Sigmoid colon (tissue), 7 donors: ENCODE measurements around the gene BANF2. TPM values are rescaled to one million over a fixed set of nuclear protein-coding genes. Genes with fewer than 3 reads are reported as not detected.
"Not testable (repeated sequence)": the region's sequence is repeated elsewhere in the genome, so short reads cannot be mapped to it uniquely, and the experiment has no call there.

ENCODE experiments used
- DNase-seq: peaks from one replicate; pipeline ENCODE4 v3.0.0-alpha.2; 2019
- H3K27ac ChIP-seq, 4 donors: fragments of 200-600 bp; sonication (generic); one replicate each; pipeline ENCODE4 v1.5.1; 2016 to 2019; ENCODE audit warnings: mild to moderate bottlenecking in 1 of 4
- H3K27me3 ChIP-seq, 3 donors: fragments of 200-600 bp; sonication (generic); one replicate each; pipeline ENCODE4 v1.5.1; 2019; ENCODE audit warnings: mild to moderate bottlenecking in 1 of 3
- H3K36me3 ChIP-seq, 4 donors: fragments of 200-600 bp; sonication (generic); one replicate each; pipeline ENCODE4 v1.5.1; 2016 to 2019
- H3K4me1 ChIP-seq, 4 donors: fragments of 200-600 bp; sonication (generic); one replicate each; pipeline ENCODE4 v1.5.1; 2017 to 2019
- H3K4me3 ChIP-seq, 4 donors: fragments of 200-600 bp; sonication (generic); one replicate each; pipeline ENCODE4 v1.5.1; 2017 to 2019; ENCODE audit warnings: mild to moderate bottlenecking in 2 of 4, moderate library complexity in 1 of 4
- H3K9me3 ChIP-seq, 4 donors: fragments of 200-600 bp in 3 of 4; sonication (generic) in 3 of 4; one replicate each; pipeline versions ENCODE4 v1.5.1 to v1.6.1; 2013 to 2019
- EP300 ChIP-seq, 4 donors: sonication (generic); formaldehyde crosslinking; IDR thresholded peaks; one replicate each; pipeline ENCODE4 v1.6.1; 2017; ENCODE audit warnings: antibody characterized with exemption in 4 of 4
- POLR2A ChIP-seq, 2 donors: fragments of 450-650 bp; IDR thresholded peaks; one replicate each; pipeline ENCODE4 v1.6.1; 2016; ENCODE audit warnings: antibody characterized with exemption in 2 of 2, mild to moderate bottlenecking in 2 of 2, moderate library complexity in 2 of 2
- POLR2AphosphoS5 ChIP-seq, 4 donors: sonication (generic); formaldehyde crosslinking; IDR thresholded peaks; one replicate each; pipeline ENCODE4 v1.6.1; 2017; ENCODE audit warnings: antibody characterized with exemption in 4 of 4
- WGBS, 2 donors: extraction: QIAGEN DNeasy Blood & Tissue Kit; methylation state at CpG; one replicate each; pipeline ENCODE4 v1.1.7; 2013; 5-methylcytosine and 5-hydroxymethylcytosine counted together
- intact Hi-C: fragments of 100-400 bp; cut with DNase I; formaldehyde crosslinking; loops from one replicate; pipeline ENCODE4 v1.15.1; 2023
- polyA plus RNA-seq, 3 donors: library from polyadenylated mRNA; stranded (reverse); fragments of 200-250 nt; gene quantifications; one replicate each; pipeline ENCODE4 v1.2.3, GENCODE V29; 2013
- total RNA-seq, 4 donors: library from RNA; depleted of rRNA; stranded (reverse); fragments of >200 nt; gene quantifications; one replicate each; pipeline ENCODE4 v1.1.0, GENCODE V29; 2016
- TF ChIP-seq, protein P1 (sequence below), 4 experiments: fragments of 450-650 bp in 3 of 4; fragments of 200-600 bp in 1 of 4; IDR thresholded peaks; one replicate each; pipeline ENCODE4 v1.5.1; 2016 to 2019; ENCODE audit warnings: antibody characterized with exemption in 4 of 4, mild to moderate bottlenecking in 3 of 4, moderate library complexity in 2 of 4
- donor health status: healthy with polysubstance abuse.
- donor health status: Bipolar disorder and iron deficiency.
- donor health status: healthy.

Gene BANF2
- total and polyA plus RNA-seq, 7 donors, result not detected

DNA sequence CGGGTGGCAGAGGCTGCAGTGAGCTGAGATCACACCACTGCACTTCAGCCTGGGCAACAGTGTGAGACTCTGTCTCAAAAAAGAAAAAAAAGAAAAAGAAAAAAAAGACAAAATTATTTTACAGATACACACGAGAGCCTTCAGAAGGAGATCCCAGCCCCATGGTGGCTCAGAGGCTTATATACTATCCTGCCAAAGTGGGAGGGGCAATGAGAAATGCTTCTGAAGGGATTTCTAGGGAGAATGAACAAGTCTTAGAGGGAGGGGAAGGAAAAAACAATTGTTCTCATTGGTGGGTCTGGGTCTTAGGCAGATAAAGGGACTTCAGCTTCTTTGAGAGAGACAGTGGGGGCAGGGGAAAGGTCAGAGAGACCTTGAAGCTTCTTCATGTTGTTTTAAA lies 76.8 kb downstream of the BANF2 start:
- no peaks in the 10 kb centered on the region for H3K36me3 ChIP-seq
- H3K4me1 ChIP-seq, result no peaks in the 10 kb centered on the region
- H3K4me3 ChIP-seq, result no peak overlapping the region
- 83 to 84% methylated on average over 2 of the region's 2 CpGs for WGBS, 2 donors
- H3K27me3 ChIP-seq, result no peaks in the 10 kb centered on the region
- intact Hi-C loops, result no loop called here
- no peak overlapping the region for H3K27ac ChIP-seq
- H3K9me3 ChIP-seq, result no peaks in the 10 kb centered on the region
- DNase-seq, result no peak
- TF ChIP-seq POLR2AphosphoS5 (IDR thresholded peaks at IDR 0.05) (no peak), EP300 (IDR thresholded peaks at IDR 0.05) (no peak), POLR2A (IDR thresholded peaks at IDR 0.05) (no peak)
- TF ChIP-seq, protein P1, sequence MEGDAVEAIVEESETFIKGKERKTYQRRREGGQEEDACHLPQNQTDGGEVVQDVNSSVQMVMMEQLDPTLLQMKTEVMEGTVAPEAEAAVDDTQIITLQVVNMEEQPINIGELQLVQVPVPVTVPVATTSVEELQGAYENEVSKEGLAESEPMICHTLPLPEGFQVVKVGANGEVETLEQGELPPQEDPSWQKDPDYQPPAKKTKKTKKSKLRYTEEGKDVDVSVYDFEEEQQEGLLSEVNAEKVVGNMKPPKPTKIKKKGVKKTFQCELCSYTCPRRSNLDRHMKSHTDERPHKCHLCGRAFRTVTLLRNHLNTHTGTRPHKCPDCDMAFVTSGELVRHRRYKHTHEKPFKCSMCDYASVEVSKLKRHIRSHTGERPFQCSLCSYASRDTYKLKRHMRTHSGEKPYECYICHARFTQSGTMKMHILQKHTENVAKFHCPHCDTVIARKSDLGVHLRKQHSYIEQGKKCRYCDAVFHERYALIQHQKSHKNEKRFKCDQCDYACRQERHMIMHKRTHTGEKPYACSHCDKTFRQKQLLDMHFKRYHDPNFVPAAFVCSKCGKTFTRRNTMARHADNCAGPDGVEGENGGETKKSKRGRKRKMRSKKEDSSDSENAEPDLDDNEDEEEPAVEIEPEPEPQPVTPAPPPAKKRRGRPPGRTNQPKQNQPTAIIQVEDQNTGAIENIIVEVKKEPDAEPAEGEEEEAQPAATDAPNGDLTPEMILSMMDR (IDR thresholded peaks at IDR 0.05), result no peak

GRCh38 chr20:17779011-17779410 lies 79.2 kb downstream of the BANF2 start:
- H3K4me1 ChIP-seq, DNase-seq, H3K27ac ChIP-seq, H3K9me3 ChIP-seq, H3K36me3 ChIP-seq, intact Hi-C loops, H3K27me3 ChIP-seq, H3K4me3 ChIP-seq: not testable (repeated sequence)
- 94 to 97% methylated on average over 32 of the region's 32 CpGs for WGBS, 2 donors

DNA sequence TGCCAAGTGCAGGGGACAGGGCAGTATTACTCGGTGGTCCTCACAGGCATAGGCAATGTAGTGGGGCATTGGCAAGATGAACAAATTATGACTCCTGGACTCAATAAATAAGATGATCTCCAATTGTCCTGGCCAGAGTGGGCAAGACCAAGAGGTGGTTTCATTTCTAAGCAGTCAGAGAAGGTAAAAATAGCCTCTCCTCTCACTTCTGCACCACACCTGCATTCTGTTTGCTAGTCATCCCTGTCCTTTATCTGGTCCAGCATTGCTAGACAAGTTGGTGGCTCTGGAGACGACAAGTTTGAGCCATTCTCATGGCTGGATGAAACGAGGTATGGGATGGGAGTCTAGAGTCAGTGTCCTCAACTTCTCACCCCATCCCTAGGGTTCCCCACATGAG lies 83.0 kb downstream of the BANF2 start:
- WGBS, 2 donors, result 75 to 90% methylated on average over 3 of the region's 3 CpGs
- Histone ChIP-seq H3K27ac (no peak overlapping the region), H3K4me1 (peaks cover 0 to 5% (median 0%) of the 10 kb centered on the region in 4 donors), H3K27me3 (no peaks in the 10 kb centered on the region), H3K9me3 (no peaks in the 10 kb centered on the region), H3K36me3 (no peaks in the 10 kb centered on the region), H3K4me3 (no peak overlapping the region)
- intact Hi-C loops, result no loop called here
- no peak for DNase-seq
- no peak for TF ChIP-seq POLR2AphosphoS5 (IDR thresholded peaks at IDR 0.05)
- no peak for TF ChIP-seq POLR2A (IDR thresholded peaks at IDR 0.05)
- TF ChIP-seq, protein P1 (IDR thresholded peaks at IDR 0.05), result no peak
- TF ChIP-seq EP300 (IDR thresholded peaks at IDR 0.05), result no peak

DNA sequence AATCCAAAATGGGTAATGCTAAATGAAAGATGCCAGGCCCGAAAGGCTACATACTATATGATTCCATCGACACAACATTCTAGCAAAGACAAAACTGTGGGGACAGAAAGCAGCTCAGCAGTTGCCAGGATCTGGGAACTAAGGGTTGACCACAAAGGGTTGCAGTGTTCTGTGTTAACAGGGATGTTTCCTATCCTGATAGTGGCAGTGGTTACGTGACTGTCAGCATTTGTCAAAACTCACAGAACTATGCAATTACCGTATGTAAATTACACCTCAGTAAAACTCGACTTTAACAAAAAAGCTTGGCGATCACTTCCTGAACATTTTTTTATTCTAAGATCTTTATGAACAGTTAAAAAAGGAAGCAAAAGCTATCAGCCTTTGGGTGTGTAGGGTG lies 83.9 kb downstream of the BANF2 start:
- no peak overlapping the region for H3K4me3 ChIP-seq
- H3K9me3 ChIP-seq, result no peaks in the 10 kb centered on the region
- no peak for TF ChIP-seq POLR2AphosphoS5 (IDR thresholded peaks at IDR 0.05)
- no peak for TF ChIP-seq EP300 (IDR thresholded peaks at IDR 0.05)
- no peak for TF ChIP-seq POLR2A (IDR thresholded peaks at IDR 0.05)
- TF ChIP-seq, protein P1 (IDR thresholded peaks at IDR 0.05), result no peak
- H3K36me3 ChIP-seq, result no peaks in the 10 kb centered on the region
- H3K4me1 ChIP-seq, result peaks cover 0 to 5% (median 0%) of the 10 kb centered on the region in 4 donors
- DNase-seq, result no peak
- no peaks in the 10 kb centered on the region for H3K27me3 ChIP-seq
- no peak overlapping the region for H3K27ac ChIP-seq
- 58 to 74% methylated on average over 6 of the region's 6 CpGs for WGBS, 2 donors
- intact Hi-C loops, result no loop called here

DNA sequence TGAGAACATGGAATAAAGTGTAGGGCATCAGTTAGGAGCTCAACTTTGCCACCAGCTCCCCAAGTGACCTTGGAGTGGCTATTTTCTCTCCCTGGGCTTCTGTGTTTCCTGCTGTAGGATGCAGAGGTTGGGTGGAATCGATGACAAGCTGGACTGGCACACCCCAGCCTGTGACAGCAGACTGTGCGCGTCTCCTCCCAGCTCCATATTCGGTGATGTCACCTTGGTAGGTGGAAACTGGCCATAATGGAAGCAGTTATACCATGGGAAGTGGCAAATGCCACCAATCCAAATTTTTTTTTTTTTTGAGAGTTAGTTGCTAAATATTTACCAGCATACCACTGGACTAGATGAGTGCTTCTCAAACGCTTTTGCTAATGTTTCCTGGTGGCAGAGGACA lies 85.2 kb downstream of the BANF2 start:
- no peak for DNase-seq
- Histone ChIP-seq H3K27me3 (no peaks in the 10 kb centered on the region), H3K27ac (no peak overlapping the region), H3K9me3 (no peaks in the 10 kb centered on the region), H3K4me3 (no peak overlapping the region), H3K36me3 (no peaks in the 10 kb centered on the region), H3K4me1 (peaks cover 0 to 5% (median 0%) of the 10 kb centered on the region in 4 donors)
- TF ChIP-seq POLR2AphosphoS5 (IDR thresholded peaks at IDR 0.05), result no peak
- TF ChIP-seq, protein P1 (IDR thresholded peaks at IDR 0.05), result no peak
- no peak for TF ChIP-seq EP300 (IDR thresholded peaks at IDR 0.05)
- TF ChIP-seq POLR2A (IDR thresholded peaks at IDR 0.05), result no peak
- WGBS, 2 donors, result 86 to 94% methylated on average over 5 of the region's 5 CpGs
- intact Hi-C loops, result no loop called here

Other genes starting within 250 kb of the BANF2 start
- gene BFSP1, start 168.6 kb upstream of the BANF2 start, total RNA-seq, result 1 to 10 TPM; 1.1 to 3.6 (median 1.5) TPM
- under 1 TPM in 2 of 3 donors, not detected in 1; 0.51 to 0.60 TPM for gene BFSP1, start 168.6 kb upstream of the BANF2 start, polyA plus RNA-seq
- 1,000 to 10,000 TPM; 1,872 to 2,237 (median 1,948) TPM for gene DSTN, start 129.9 kb upstream of the BANF2 start, total RNA-seq
- 100 to 1,000 TPM; 429 to 672 (median 586) TPM for gene DSTN, start 129.9 kb upstream of the BANF2 start, polyA plus RNA-seq
- gene RRBP1, start 17.7 kb upstream of the BANF2 start, total RNA-seq, result 10 to 100 TPM; 30.1 to 69.2 (median 38.8) TPM
- 100 to 1,000 TPM in 1 of 3 donors, 10 to 100 TPM in 2; 24.6 to 245 (median 31.4) TPM for gene RRBP1, start 17.7 kb upstream of the BANF2 start, polyA plus RNA-seq